DMS53 treated with DMSO at 0.1 percent for 48 hours (cell line): ENCODE results near the gene CD38.
"Not testable (repeated sequence)": the region's sequence is repeated elsewhere in the genome, so short reads cannot be mapped to it uniquely, and the experiment has no call there.

Source experiments
- DNase-seq: peaks from one replicate; lab custom pipeline; 2025; ENCODE audit not compliant: unreplicated experiment; lab: John Stamatoyannopoulos, UW

Gene CD38

DNA sequence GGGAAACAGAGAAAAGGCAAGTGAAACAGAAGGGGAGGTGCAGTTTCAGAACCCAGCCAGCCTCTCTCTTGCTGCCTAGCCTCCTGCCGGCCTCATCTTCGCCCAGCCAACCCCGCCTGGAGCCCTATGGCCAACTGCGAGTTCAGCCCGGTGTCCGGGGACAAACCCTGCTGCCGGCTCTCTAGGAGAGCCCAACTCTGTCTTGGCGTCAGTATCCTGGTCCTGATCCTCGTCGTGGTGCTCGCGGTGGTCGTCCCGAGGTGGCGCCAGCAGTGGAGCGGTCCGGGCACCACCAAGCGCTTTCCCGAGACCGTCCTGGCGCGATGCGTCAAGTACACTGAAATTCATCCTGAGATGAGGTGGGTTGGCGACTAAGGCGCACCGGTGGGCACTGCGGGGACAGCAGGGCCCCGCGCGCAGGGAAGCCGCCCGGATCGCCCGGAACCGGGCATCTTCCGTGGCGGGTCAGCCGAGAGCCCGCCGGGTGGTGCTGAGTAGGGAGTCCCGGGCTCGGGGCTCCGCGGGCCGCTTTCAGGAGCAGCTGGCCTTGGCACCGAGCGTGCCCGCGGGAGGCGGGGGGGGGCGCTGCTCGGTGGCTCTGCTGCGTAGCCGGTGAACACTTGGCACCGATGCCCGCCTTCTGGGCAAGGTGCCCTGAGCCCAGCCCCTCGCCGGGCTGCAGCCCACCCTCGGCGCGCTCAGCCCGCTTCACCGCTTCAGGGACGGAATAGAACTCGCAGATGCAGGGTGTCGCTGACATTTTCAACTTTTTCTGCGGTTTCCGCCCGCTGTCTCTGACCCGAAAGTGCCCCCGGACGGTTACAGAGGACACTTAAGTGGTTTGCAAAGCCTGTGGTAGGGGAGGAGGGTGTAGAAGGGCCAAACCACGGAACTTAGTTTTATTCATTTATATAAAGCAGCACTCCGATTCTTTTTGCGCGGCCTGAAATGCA is at the start of gene CD38:
Gene CD38 (plus strand): TSS at position 40 of the 953 bp plus-strand sequence. CDS start 87 bp downstream, at position 127.
- DNase-seq = no peak

DNA sequence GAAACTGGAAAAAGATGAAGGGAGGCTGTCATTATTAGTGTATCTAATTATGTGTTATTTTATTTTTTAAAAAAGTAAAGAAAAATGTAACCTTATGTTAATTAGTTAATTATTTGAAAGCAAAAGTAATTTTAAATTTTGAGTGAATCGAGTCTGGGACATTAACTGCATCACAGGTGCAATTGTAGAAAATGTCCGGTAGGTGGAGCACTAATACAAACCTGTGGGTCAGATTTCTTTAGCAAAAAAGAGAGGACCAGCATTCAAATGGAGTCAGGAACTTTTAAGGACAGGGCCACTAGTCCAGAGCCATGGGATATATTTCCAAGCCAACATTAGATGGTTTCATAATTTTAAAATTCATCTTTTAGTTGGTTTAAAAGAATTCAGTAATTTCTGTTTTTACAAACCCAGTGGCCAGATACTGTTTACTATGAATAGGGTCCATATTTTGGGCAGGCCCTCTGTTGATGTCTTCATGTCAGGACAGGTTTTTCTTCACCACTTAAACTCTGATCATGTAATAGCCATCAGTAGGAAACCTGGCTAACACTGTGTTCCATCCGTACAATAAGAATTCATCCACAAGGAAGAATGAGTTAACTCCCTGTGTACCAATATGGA is 48.1 kb upstream of the CD38 start:
- DNase-seq = peak; percentile 82

DNA sequence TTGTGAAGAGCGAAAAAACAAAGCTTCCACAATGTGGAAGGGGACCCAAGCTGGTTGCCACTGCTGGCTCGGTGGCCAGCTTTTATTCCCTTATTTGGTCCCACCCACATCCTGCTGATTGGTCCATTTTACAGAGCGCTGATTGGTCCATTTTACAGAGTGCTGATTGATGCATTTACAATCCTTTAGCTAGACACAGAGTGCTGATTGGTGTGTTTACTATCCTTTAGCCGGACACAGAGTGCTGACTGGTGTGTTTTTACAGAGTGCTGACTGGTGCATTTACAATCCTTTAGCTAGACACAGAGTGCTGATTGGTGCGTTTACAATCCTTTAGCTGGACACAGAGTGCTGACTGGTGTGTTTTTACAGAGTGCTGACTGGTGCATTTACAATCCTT is 45.1 kb upstream of the CD38 start:
- DNase-seq = not testable (repeated sequence)

DNA sequence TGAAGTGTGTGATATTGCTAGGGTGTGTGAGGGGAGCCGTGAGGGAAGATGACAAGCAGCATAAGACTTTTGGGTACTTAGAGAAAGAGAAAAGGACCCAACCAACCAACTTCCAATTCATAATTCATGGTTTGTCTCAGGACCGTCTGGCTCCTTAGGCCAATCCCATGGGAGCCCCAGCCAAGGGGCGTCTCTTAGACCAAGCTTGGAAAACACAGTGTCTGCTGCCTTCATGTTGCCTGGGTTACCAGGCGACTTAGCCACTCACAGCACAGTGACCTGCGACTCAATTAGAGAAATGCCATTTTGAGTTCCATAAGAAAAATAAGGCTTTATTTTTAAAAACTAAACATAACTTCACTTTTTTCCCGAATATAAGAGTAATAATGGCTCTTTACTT is 42.6 kb upstream of the CD38 start:
- DNase-seq = no peak

DNA sequence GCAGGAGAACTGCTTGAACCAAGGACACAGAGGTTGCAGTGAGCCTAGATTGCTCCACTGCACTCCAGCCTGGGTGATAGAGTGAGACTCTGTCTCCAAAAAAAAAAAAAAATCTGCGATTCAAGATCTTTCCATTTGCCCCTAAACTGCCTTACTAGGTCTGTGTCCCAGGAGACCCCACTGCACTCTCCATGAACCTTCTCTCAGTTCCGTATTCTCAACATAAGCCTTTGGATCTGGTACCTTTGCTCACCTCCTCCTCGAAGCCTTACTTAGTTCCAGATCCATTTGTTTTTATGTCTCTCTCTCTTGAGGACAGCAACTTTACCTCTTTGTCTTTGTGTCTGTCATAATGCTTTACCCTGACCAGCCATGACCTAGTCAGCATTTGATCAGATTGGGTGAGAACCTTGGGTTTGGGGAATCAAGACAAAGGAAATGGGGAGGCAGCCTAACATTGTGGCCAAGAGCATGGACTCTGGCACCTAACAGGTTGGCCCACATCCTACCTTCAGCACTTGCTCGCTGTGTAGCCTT is 41.5 kb upstream of the CD38 start:
- DNase-seq = no peak

DNA sequence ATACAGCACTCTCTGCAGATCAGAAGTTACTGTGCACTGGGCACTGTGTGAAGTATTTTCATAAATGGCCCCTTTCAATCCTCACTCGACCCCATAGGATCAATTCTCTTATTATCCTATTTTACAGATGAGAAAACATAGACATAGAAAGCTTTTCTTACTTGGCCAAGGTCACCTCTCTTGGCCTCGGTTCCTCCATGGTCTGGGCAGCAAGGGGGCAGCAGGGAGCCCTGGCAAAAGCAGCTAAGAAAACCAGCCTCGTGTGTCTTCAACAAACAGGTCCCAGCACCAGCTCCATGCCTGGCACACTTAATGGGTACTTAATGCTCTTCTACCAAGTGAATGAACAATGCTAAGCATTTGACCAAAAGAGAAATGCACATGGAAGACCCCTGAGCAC is 40.9 kb upstream of the CD38 start:
- DNase-seq = no peak

DNA sequence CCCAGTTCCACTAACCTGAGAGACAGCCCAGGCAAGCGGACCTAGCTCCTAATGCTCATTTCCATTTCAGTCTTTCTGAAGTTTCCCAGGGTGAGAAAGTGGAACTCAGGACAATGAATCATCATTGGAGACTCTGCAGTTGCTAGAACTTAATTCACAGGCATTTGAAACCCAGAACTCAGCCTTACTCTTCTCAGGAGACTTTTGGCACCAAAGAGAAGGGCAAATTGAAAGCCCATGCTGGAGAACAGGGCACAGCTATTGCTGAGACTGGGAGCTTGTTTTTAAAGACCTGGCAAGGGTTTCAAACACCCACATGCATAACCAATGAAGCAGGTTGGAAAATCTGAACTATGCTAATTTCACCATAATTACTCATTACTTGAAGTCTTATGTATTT is 39.3 kb upstream of the CD38 start:
- DNase-seq = no peak

DNA sequence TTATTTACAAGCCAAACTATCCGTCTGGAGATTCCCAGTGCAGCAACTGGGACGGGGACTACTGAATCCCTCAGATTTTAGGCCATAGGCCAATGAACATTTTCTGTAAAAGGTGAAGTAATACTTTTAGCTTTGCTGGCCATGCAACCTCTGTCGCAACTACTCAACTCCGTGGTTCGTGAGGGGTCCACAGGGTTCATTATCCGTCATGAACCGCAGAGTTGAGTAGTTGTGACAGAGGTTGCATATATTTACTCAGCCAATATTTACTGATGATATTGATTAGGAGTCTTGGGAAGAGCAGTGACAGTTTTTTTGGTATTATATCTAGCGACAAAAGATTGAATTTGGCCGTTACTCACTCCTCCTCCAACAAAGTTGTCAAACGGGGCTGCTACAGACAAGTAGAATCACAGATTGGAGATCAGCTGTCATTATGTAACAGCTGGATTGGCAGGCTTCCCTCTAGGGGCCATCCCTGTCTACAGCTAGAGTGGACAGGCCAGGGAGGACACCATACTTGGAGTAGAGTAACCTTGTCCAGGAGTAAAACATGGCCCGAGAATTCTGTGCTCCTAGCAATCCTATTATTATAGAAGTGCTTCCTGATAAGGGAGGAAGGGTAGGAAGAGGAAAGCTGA is 37.2 kb upstream of the CD38 start:
- DNase-seq = no peak

DNA sequence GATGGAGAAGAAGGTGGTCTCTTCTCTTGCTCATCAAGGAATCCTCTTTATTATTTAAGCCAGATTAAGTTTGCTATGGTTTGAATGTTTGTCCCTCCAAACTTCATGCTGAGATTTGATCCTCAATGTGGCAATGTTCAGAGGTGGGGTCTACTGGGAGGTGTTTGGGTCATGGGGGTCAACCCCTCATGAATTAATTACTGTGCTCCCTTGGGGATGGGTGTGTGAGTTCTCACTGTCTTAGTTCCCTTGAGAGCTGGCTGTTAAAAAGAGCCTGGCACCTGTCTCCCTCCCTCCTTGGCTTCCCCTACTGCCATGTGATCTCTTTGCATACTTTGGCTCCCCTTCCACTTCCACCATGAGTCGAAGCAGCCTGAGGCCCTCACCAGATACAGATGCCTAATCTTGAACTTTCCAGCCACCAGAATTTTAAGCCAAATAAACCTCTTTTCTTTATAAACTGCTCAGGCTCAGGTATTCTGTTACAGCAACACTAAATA is 36.0 kb upstream of the CD38 start:
- no peak for DNase-seq

DNA sequence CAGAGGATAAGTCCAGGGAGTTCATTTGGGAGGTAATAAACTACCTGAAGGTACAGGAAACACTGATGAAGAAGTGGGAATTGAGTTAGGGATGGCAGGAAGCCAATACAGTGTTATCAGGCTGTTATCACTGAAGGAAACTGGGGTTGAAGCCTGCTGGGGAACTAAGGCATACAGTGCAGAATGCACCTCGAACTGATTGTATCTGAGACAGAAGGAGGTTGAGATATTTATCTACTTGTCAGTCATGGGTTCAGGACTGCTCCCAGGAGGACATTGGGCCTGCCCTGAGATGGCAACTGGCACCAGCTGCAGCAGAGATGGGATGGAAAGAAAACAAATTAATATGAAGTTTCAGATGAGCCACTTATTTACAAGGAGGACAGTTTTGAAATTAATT is 35.5 kb upstream of the CD38 start:
- DNase-seq = no peak

DNA sequence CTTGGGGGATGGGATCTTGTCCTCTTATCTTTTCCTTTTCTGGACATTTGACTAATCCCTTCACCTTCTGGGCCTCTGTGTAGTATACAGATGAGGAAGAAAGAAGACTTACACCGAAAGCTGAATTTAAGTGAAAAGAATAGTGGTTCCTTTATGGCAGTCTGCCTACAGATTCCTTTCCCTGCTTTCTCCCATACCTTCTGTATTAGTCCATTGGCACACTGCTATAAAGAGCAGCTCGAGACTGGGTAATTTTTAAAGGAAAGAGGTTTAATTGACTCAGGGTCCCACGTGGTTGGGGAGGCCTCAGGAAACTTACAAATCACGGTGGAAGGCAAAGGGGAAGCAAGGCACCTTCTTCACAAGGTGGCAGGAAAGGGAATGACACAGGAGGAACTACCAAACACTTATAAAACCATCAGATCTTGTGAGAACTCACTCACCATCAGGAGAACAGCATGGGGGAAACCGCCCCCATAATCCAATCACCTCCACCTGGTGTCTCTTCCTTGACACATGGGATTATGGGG is 34.0 kb upstream of the CD38 start:
- no peak for DNase-seq

DNA sequence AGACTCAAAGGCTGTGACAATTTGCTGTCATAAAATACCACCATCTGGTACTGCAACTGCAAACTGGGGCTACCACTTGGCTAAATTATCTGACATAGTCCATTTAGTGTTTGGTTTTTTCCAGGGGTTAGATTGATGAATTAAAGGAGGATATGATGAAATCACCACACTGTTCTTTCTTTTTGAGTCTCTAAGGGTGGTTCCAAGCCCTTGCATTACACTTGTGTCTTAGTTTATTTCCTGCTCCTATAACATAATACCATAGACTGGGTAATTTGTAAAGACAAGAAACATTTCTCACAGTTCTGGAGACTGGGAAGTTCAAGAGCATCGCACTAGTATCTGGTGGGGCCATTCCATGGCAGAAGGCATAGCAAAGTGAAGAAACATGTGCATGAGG is 32.0 kb upstream of the CD38 start:
- DNase-seq = no peak

DNA sequence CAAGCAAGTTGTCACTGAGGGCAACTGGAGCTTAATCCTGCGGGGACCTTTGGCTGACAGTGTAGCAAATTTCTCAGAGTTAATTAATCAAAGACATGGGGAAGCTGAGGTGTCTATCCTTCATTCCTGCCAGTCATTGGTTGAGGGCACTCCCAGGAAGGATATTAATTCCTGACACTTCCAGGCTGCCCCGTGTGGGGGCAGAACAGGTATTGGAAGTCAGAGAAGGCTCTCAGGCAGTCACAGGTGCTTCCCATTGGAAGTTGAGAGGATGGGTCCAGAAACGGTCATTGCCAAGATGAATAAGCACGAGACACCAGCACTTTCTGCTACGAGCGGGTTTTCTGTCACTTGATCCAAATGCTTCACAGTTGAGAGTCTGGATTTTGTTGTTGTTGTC is 29.1 kb upstream of the CD38 start:
- DNase-seq = no peak

DNA sequence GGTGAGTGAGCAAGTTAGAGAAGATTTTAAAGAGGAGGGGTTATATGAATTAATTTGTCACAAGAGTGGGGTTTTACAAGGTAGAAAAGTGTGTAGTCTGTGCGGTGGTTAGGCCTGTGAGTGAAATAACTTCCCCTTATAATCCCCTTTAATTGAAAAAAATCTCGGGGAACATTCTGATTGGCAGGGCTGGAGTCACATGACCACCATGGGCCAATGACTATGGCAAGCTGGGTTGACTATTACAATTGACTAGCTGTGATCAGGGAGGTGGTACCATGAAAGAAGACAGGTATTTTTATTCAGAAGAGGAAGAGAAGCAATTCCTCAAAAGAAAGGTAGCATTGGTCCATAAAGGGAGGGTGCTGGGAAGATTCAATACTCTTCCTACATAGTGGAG is 27.0 kb upstream of the CD38 start:
- no peak for DNase-seq

DNA sequence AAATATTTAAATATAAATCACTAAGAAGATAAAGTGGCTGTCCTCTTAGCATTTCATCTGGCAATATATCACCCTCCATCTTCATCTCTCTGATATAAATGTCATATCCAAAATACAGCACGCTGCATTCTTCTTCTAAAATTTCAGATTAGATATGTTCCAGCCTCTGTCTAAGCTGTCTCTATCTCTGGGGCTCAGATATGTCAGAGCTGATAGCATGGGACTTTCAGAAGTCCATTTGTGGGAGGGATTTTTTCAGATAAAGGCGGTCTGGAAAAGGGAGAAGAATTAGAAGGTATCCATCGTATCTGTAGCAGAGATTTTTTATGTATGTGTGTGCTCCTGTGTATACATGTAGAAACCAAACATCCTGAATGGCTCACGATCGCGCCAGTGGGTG is 25.0 kb upstream of the CD38 start:
- DNase-seq = no peak

DNA sequence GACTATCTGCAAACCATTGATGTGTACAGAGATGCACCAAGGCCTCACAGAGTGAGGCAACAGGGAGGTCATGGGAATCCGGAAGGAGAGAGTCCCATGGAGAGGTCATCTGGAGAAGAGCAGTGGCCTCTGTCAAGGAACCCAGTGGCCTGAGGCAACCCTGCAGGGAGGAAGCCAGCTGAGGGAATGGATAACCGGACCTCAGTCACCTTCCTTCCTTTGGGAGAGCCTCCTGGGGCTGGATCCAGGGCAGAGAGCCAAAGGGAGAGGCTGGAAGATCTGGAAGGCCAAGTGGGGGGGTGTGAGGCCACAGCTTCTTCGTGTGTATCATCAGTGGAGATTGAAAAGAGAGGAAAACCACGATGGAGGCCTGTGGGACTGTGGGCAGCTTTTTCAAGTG is 24.3 kb upstream of the CD38 start:
- no peak for DNase-seq

DNA sequence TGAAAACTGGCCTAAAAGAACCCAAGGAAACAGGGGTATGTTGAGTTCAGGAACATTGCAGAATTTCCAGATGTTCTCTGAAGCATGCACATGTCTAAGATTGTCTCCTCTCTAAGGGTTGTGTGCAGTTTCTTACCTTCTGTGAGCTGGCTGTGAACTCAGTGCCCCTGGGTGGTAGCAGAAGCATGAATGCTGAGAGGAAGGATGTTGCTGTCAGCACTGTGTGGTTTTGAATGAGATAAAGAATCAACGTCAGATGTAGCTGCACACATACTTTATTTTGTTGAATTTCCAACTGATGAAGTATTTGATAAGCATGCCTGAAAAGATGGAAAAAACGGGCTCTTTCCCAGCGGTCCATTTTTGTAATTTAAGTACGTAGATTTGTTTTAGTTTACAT is 23.8 kb upstream of the CD38 start:
- DNase-seq = no peak

DNA sequence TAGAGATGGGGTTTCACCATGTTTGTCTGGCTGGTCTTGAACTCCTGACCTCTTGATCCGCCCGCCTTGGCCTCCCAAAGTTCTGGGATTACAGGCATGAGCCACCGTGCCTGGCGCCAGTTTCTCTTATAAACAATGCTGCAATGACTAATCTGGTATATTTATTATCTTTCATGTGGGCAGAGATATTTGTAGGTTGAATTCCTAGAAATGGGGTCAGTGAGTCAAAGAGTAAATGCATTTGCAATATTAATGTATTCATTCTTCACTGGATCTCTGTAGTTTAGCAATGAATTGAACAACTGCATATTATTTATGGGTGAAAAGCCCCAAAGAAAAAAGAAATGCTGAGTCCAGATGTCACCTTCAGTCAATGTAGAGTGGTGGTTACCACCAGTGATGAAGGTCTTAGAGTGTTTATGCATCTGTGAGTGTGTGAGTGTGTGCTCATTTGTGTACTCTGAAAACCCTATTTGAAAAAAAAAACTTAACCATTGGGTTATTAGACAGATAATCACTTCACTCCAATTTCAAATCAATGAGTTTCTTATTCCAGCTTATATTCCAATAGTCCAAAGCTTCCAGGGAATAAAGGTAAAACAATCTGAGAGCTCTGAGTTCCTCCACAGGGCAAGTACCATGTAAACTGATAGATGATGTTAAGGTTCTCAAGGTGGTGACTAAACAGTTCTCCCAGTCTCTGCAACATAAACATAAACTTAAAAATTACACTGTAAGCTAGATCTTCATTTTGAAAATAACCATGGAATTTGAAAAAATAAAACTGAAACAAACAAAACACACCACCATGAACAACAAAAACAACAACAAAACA is 22.6 kb upstream of the CD38 start:
- DNase-seq = no peak

DNA sequence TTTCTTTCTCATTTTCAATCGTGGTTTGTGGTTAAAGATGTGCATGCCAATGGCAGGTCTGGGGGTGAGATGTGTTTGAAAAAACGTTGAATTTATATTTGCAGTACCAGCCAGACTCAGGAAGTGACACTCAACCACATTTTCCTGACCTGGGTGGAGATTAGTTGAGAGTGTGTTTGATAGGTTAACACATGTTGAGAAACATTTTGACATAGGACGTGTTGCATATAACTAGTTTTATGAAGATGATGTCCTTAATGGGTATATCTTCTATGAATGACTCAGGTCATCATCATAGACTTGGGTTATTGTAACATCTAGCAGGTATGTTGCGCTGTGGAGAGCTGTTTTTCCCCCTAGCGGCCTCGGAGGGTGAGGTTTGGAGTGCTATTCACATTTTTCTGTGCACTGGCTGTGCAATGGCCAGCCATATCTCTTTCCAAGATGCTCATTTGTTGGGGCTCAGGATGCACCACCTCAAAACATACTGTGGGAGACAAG is 21.7 kb upstream of the CD38 start:
- no peak for DNase-seq

DNA sequence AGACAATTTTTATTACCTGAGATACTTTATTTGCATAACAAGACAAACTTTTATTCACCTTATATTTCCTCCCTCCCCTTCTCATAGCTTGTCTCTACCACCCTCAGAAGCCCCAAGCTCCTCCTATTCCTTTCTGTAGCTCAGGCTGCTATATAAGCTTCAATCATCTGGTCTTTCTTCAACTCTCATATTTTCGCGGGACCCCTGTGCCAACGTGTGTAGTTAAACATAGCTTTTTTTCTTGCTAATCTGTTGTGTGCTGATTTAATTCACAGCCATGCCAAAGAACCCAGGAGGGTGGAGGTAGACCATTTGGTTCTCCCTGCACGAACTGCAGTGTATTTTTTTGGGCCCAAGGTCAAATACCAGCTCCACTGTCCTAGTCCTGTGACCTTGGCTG is 21.1 kb upstream of the CD38 start:
- no peak for DNase-seq
